PC-3 (cell line): ENCODE measurements around the gene JAM2. TPM values are rescaled to one million over a fixed set of nuclear protein-coding genes. Genes with fewer than 3 reads are reported as not detected.

Source experiments
- ATAC-seq: fragments of 200-7000 bp; cut with Tn5 transposase; 2 replicates; pipeline ENCODE4 v1.9.1; 2020; ENCODE audit warnings: mild to moderate bottlenecking, moderate library complexity
- BruUV-seq: library from RNA; stranded (reverse); fragments of 400-500 nt; replicated peaks from 2 replicates; lab custom pipeline; 2021; lab: Mats Ljungman, UMichigan
- CTCF ChIA-PET: fragments of 300-600 bp; sonication (Branson Sonifier 250); formaldehyde crosslinking; loops from one replicate; lab custom pipeline; 2022; ENCODE audit warnings: antibody characterized with exemption; lab: Charles Lee
- POLR2A ChIA-PET: fragments of 300-600 bp; sonication (Branson Sonifier 250); formaldehyde crosslinking; loops from one replicate; lab custom pipeline; 2022; ENCODE audit warnings: antibody characterized with exemption; ENCODE audit not compliant: unreplicated experiment; lab: Charles Lee
- DNase-seq: peaks from one replicate; pipeline ENCODE4 v3.0.0-alpha.2; 2015
- H2AFZ ChIP-seq: fragments of 300-600 bp; sonication (generic); 2 replicates; pipeline ENCODE4 v1.6.0; 2016; ENCODE audit warnings: antibody characterized with exemption, low read length
- H3F3A ChIP-seq: fragments of 300-600 bp; sonication (generic); one replicate; pipeline ENCODE4 v1.6.0; 2017; ENCODE audit warnings: antibody characterized with exemption, low read length, control low read depth, mild to moderate bottlenecking; ENCODE audit not compliant: unreplicated experiment
- H3K27ac ChIP-seq: fragments of 300-600 bp; sonication (generic); 2 replicates; pipeline ENCODE4 v1.5.1; 2016; ENCODE audit warnings: mild to moderate bottlenecking, low read length
- H3K27me3 ChIP-seq: fragments of 300-600 bp; sonication (generic); 2 replicates; pipeline ENCODE4 v1.6.1; 2016; ENCODE audit warnings: low read length, mixed read lengths
- H3K36me3 ChIP-seq: fragments of 300-600 bp; sonication (generic); 2 replicates; pipeline ENCODE4 v1.6.1; 2016; ENCODE audit warnings: low read depth, mixed run types, low read length, mixed read lengths
- H3K4me1 ChIP-seq: fragments of 300-600 bp; sonication (generic); 2 replicates; pipeline ENCODE4 v1.5.1; 2016; ENCODE audit warnings: low read length; ENCODE audit not compliant: insufficient read depth
- H3K4me2 ChIP-seq: fragments of 300-600 bp; sonication (generic); 2 replicates; pipeline ENCODE4 v1.6.0; 2016; ENCODE audit warnings: low read length
- H3K4me3 ChIP-seq: fragments of 300-600 bp; sonication (generic); 2 replicates; pipeline ENCODE4 v1.5.1; 2016; ENCODE audit warnings: mild to moderate bottlenecking, low read length, mixed read lengths
- H3K79me2 ChIP-seq: fragments of 300-600 bp; sonication (generic); 2 replicates; pipeline ENCODE4 v1.6.1; 2017; ENCODE audit warnings: low read length, mixed read lengths
- H3K9ac ChIP-seq: fragments of 300-600 bp; sonication (generic); 2 replicates; pipeline ENCODE4 v1.6.0; 2016; ENCODE audit warnings: mild to moderate bottlenecking, low read length
- H3K9me2 ChIP-seq: fragments of 300-600 bp; sonication (generic); replicated peaks from 2 replicates; pipeline ENCODE4 v1.6.1; 2016; ENCODE audit warnings: mixed run types, low read length, mixed read lengths
- H3K9me3 ChIP-seq: fragments of 300-600 bp; sonication (generic); 2 replicates; pipeline ENCODE4 v1.6.1; 2016; ENCODE audit warnings: low read length, mixed read lengths
- H4K20me1 ChIP-seq: fragments of 300-600 bp; sonication (generic); 2 replicates; pipeline ENCODE4 v1.6.1; 2016; ENCODE audit warnings: low read length, mixed read lengths
- CTCF ChIP-seq: fragments of 300-600 bp; sonication (generic); conservative IDR thresholded peaks from 2 replicates; pipeline ENCODE4 v1.5.1; 2017; ENCODE audit warnings: antibody characterized with exemption, low read depth, mild to moderate bottlenecking, low read length
- EZH2 ChIP-seq: fragments of 300-600 bp; sonication (generic); IDR thresholded peaks from one replicate; pipeline ENCODE4 v1.6.1; 2017; ENCODE audit warnings: antibody characterized with exemption, mild to moderate bottlenecking, low read length; ENCODE audit not compliant: unreplicated experiment
- EZH2phosphoT487 ChIP-seq: fragments of 300-600 bp; sonication (generic); IDR thresholded peaks from 2 replicates; pipeline ENCODE4 v1.6.1; 2018; ENCODE audit warnings: mild to moderate bottlenecking, antibody characterized with exemption, low read length, borderline replicate concordance
- intact Hi-C: fragments of 100-400 bp; cut with micrococcal nuclease; formaldehyde crosslinking; loops from 2 replicates; pipeline ENCODE4 v1.9.0; 2023
- total RNA-seq: library from RNA; depleted of rRNA; stranded (reverse); fragments of >200 nt; gene quantifications from 2 replicates; pipeline ENCODE4 v1.2.3, GENCODE V29; 2014

Gene JAM2
- total RNA-seq, 1 experiment from 2014 or later, result not detected

DNA sequence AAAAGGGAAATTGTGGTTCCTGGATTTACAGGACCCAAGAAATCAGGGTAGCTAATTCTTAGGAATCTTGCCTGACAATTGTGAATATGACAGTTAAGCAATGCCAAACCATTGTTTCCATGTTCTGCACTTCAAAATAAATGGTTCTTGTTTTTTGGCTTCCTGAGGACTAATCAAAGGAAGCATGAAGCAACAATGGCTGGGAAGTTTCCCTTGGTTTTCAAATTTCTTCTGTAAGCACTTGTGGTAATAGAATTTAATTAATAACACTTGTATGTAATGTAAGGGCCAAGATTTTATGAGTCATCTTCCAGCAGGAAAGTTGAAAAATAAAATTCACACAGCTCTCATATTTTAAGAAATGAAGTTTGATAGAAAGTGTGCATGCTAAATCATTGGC lies 31.7 kb downstream of the JAM2 start:
- TF ChIP-seq CTCF (no peak), EZH2phosphoT487 (no peak), EZH2 (no peak)
- DNase-seq, result no peak
- no peak overlapping the region for H3K9ac ChIP-seq
- H3K27ac ChIP-seq, result no peak overlapping the region
- H3K9me3 ChIP-seq, result no peaks in the 10 kb centered on the region
- no peaks in the 10 kb centered on the region for H3K79me2 ChIP-seq
- ChIA-PET CTCF (no interaction called here), POLR2A (interaction anchor here (0.7 kb wide), 1 partner anchor 201 kb away, joined by 3 read pairs; no protein-coding TSS in a partner anchor)
- no peaks in the 10 kb centered on the region; the same call in 1 of the 2 replicates for H3K9me2 ChIP-seq
- no peaks in the 10 kb centered on the region for H3K4me1 ChIP-seq
- H3K36me3 ChIP-seq, result no peaks in the 10 kb centered on the region
- intact Hi-C loops, result no loop called here
- peaks cover 19% of the 10 kb centered on the region for H3K27me3 ChIP-seq
- H3K4me2 ChIP-seq, result no peak overlapping the region
- no peaks in the 10 kb centered on the region for H4K20me1 ChIP-seq
- H3K4me3 ChIP-seq, result no peak overlapping the region
- H2AFZ ChIP-seq, result no peak overlapping the region
- no TSS peak for BruUV-seq
- no peaks in the 10 kb centered on the region for H3F3A ChIP-seq
- ATAC-seq, result no peak

- ATAC-seq (no peak), DNase-seq (no peak)
- intact Hi-C loops, result no loop called here
- Histone ChIP-seq H3K4me2 (no peak overlapping the region), H3K36me3 (no peaks in the 10 kb centered on the region), H3K9ac (no peak overlapping the region), H3K9me2 (no peaks in the 10 kb centered on the region; the same call in 1 of the 2 replicates), H3K27ac (no peak overlapping the region), H3K27me3 (no peaks in the 10 kb centered on the region), H3K4me3 (no peak overlapping the region), H2AFZ (no peak overlapping the region), H3F3A (no peaks in the 10 kb centered on the region), H3K79me2 (no peaks in the 10 kb centered on the region), H4K20me1 (no peaks in the 10 kb centered on the region), H3K9me3 (no peaks in the 10 kb centered on the region), H3K4me1 (no peaks in the 10 kb centered on the region)
- no TSS peak for BruUV-seq
- no peak for TF ChIP-seq CTCF
- TF ChIP-seq EZH2phosphoT487, result no peak
- TF ChIP-seq EZH2, result no peak
- ChIA-PET CTCF (no interaction called here), POLR2A (no interaction called here)
Observed at GRCh38 chr21:25676451-25676850, 37.4 kb downstream of the JAM2 start.

DNA sequence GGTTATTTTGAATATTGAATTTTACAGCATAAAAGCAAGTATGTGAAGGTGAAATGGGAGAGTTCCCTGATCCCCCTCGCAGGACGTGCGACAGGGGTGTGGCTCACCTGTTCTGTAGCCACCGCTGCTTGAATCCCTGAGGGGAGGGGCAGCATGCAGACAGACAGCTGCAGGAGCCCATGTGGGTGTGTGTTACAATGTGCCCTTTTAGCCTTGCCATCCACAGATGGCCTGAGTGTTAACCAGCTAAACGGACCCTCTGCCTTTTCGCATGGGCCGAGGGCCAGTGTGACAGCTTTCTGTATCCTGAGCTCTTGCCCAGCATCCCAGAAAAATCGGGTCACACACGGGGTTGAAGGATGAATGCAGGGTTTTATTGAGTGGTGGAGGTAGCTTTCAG lies 43.3 kb downstream of the JAM2 start:
- no peaks in the 10 kb centered on the region for H3K79me2 ChIP-seq
- ATAC-seq (no peak), DNase-seq (no peak)
- no peaks in the 10 kb centered on the region for H4K20me1 ChIP-seq
- H3K4me3 ChIP-seq, result no peak overlapping the region
- no peaks in the 10 kb centered on the region for H3K36me3 ChIP-seq
- H3K9me3 ChIP-seq, result no peaks in the 10 kb centered on the region
- H3K27ac ChIP-seq, result no peak overlapping the region
- intact Hi-C loops, result no loop called here
- CTCF ChIA-PET, result no interaction called here
- H3F3A ChIP-seq, result no peaks in the 10 kb centered on the region
- no peak overlapping the region for H2AFZ ChIP-seq
- POLR2A ChIA-PET, result no interaction called here
- H3K9me2 ChIP-seq, result no peaks in the 10 kb centered on the region
- BruUV-seq, result no TSS peak
- H3K4me2 ChIP-seq, result no peak overlapping the region
- no peaks in the 10 kb centered on the region for H3K4me1 ChIP-seq
- TF ChIP-seq EZH2phosphoT487, result no peak
- no peak for TF ChIP-seq EZH2
- TF ChIP-seq CTCF, result no peak
- no peak overlapping the region for H3K9ac ChIP-seq
- no peaks in the 10 kb centered on the region for H3K27me3 ChIP-seq
